ENCODE measurements around the gene CELA3B.

- TF ChIP-seq CTCF (IDR thresholded peaks at IDR 0.05) (no peak), POLR2A (IDR thresholded peaks at IDR 0.05) (no peak)
Measured at GRCh38 chr1:22038036-22038435, 61.2 kb downstream of the CELA3B start.
